ENCODE data around the gene PPP1R13L.

PPP1R13L gene

DNA sequence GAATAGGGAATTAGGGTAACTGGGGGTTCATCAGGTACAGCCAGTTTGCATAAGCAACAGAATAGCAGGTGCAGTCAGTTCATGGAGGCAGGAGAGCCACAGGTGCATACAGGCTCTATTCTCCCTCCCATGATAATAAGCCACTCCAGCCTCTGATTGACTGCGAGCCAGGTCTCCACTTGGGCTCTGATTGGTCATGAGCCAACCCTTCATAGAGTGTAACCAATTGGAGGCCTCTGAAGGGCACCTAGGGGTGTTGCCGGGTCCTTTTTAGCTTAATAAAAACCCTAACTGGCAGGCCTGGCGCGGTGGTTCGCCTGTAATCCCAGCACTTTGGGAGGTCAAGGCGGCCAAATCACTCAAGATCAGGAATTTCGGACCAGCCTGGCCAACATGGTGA, 73.5 kb downstream of the PPP1R13L start:
- H3K36me3 Mint-ChIP-seq = no peaks in the 10 kb centered on the region
- no peak overlapping the region for H3K4me3 Mint-ChIP-seq
- no peaks in the 10 kb centered on the region for H3K9me3 Mint-ChIP-seq
- peaks cover 3% of the 10 kb centered on the region for H3K27me3 Mint-ChIP-seq
- no peaks in the 10 kb centered on the region for H3K4me1 Mint-ChIP-seq
- H3K27ac Mint-ChIP-seq = no peak overlapping the region

Data from activated naive CD4-positive, alpha-beta T cell treated with anti-CD3 and anti-CD28 coated beads, Interleukin-2, amount 50 U/mL, for 24 hours (primary cell).